Lower leg skin (tissue), 4 donors: ENCODE measurements around the gene NAV3. TPM values are rescaled to one million over a fixed set of nuclear protein-coding genes. Genes with fewer than 3 reads are reported as not detected.

Experiments
- DNase-seq, 2 donors: peaks; one replicate each; pipeline ENCODE4 v3.0.0-alpha.2; 2019; ENCODE audit warnings: low spot score in 2 of 2
- H3K4me3 ChIP-seq: fragments of 200-600 bp; sonication (generic); 2 replicates; pipeline ENCODE4 v1.5.1; 2017; ENCODE audit warnings: mild to moderate bottlenecking, low read depth; ENCODE audit not compliant: poor library complexity, severe bottlenecking
- CTCF ChIP-seq, 3 donors: fragments of 450-650 bp; IDR thresholded peaks; one replicate each; pipeline ENCODE4 v1.5.1; 2016; ENCODE audit warnings: antibody characterized with exemption in 3 of 3, mild to moderate bottlenecking in 3 of 3, moderate library complexity in 2 of 3
- POLR2A ChIP-seq, 2 donors: fragments of 450-650 bp; IDR thresholded peaks; one replicate each; pipeline ENCODE4 v1.6.1; 2016 to 2017; ENCODE audit warnings: antibody characterized with exemption in 2 of 2, mild to moderate bottlenecking in 1 of 2, moderate library complexity in 1 of 2
- WGBS, 2 donors: methylation state at CpG; one replicate each; pipeline ENCODE4 v1.1.5; 2018; 5-methylcytosine and 5-hydroxymethylcytosine counted together
- intact Hi-C: fragments of 100-400 bp; cut with DNase I; formaldehyde crosslinking; loops from one replicate; pipeline ENCODE4 v1.15.0; 2023; ENCODE audit warnings: low total_unique reads
- total RNA-seq, 4 donors: library from RNA; depleted of rRNA; stranded (reverse); fragments of >200 nt; gene quantifications; one replicate each; pipeline ENCODE4 v1.1.0, GENCODE V29; 2016

Gene NAV3
- total RNA-seq, 4 donors from 2014 or later = 8.0 to 22.5 (median 12.7) TPM

- intact Hi-C loops = no loop called here
- 51 to 62% methylated on average over 1 of the region's 1 CpG for WGBS, 2 donors
- no peak for DNase-seq
Measured at GRCh38 chr12:77973579-77973978, 142.9 kb downstream of the NAV3 start.

GRCh38 chr12:77974645-77975044, 144.0 kb downstream of the NAV3 start:
- no peak for DNase-seq
- H3K4me3 ChIP-seq = no peak overlapping the region
- TF ChIP-seq POLR2A (IDR thresholded peaks at IDR 0.05) (no peak), CTCF (IDR thresholded peaks at IDR 0.05) (no peak)
- intact Hi-C loops = no loop called here
- 92 to 93% methylated on average over 2 of the region's 2 CpGs for WGBS, 2 donors

More at GRCh38 chr12:77973579-77973978, 142.9 kb downstream of the NAV3 start:
- TF ChIP-seq POLR2A (IDR thresholded peaks at IDR 0.05) = no peak
- TF ChIP-seq CTCF (IDR thresholded peaks at IDR 0.05) = no peak
- no peak overlapping the region for H3K4me3 ChIP-seq

GRCh38 chr12:77979597-77980250, 149.0 kb downstream of the NAV3 start:
- H3K4me3 ChIP-seq = no peak overlapping the region

GRCh38 chr12:77980782-77981181, 150.1 kb downstream of the NAV3 start:
- WGBS, 2 donors = 48 to 59% methylated on average over 2 of the region's 2 CpGs
- TF ChIP-seq POLR2A (IDR thresholded peaks at IDR 0.05) (no peak), CTCF (IDR thresholded peaks at IDR 0.05) (no peak)
- intact Hi-C loops = no loop called here
- no peak overlapping the region for H3K4me3 ChIP-seq
- no peak for DNase-seq

More at GRCh38 chr12:77979597-77980250, 149.0 kb downstream of the NAV3 start:
- 77 to 83% methylated on average over 5 of the region's 5 CpGs for WGBS, 2 donors
- intact Hi-C loops = no loop called here
- no peak for DNase-seq
- TF ChIP-seq POLR2A (IDR thresholded peaks at IDR 0.05) (no peak), CTCF (IDR thresholded peaks at IDR 0.05) (no peak)

- intact Hi-C loops = no loop called here
- DNase-seq = no peak
- no peak overlapping the region for H3K4me3 ChIP-seq
- no peak for TF ChIP-seq CTCF (IDR thresholded peaks at IDR 0.05)
- TF ChIP-seq POLR2A (IDR thresholded peaks at IDR 0.05) = no peak
Measured at GRCh38 chr12:77983859-77984258, 153.2 kb downstream of the NAV3 start.

GRCh38 chr12:77992760-77993159, 162.1 kb downstream of the NAV3 start:
- WGBS, 2 donors = 81 to 83% methylated on average over 1 of the region's 1 CpG
- TF ChIP-seq POLR2A (IDR thresholded peaks at IDR 0.05) (no peak), CTCF (IDR thresholded peaks at IDR 0.05) (no peak)
- intact Hi-C loops = loop anchor here (10.0 kb wide), 1 partner anchor 132 kb away; no protein-coding TSS in a partner anchor
- no peak overlapping the region for H3K4me3 ChIP-seq
- no peak for DNase-seq
